K562 (cell line): Measurements from ENCODE around the gene FTO. TPM values are rescaled to one million over a fixed set of nuclear protein-coding genes. Genes with fewer than 3 reads are reported as not detected.

Experiments
- ATAC-seq: fragments of 200-7000 bp; cut with Tn5 transposase; 3 replicates; pipeline ENCODE4 v1.9.1; 2020; ENCODE audit warnings: moderate library complexity
- BruUV-seq: library from RNA; stranded (reverse); fragments of 400-500 nt; replicated peaks from 2 replicates; lab custom pipeline; 2021; lab: Mats Ljungman, UMichigan
- CTCF ChIA-PET: fragments of 300-600 bp; formaldehyde crosslinking; extraction: SDS; loops from one replicate; lab custom pipeline; 2021; ENCODE audit warnings: low intra/inter-chr PET ratio; lab: Yijun Ruan, JAX
- POLR2A ChIA-PET: fragments of 300-600, 350-650 bp; sonication (Branson Sonifier 250); formaldehyde crosslinking; extraction: SDS; loops from one replicate; lab custom pipeline; 2021; ENCODE audit warnings: antibody characterized with exemption, inconsistent platforms; lab: Yijun Ruan, JAX
- DNase-seq, 4 experiments: peaks; one replicate each; pipeline versions ENCODE4 v3.0.0 to v3.0.0-alpha.2; 2011 to 2018; ENCODE audit warnings: low spot score in 3 of 4, mixed read lengths in 3 of 4; ENCODE audit errors: extremely low read depth in 1 of 4
- FAIRE-seq: peaks from 2 replicates; lab custom pipeline; 2011; peaks lifted over from hg19 to GRCh38; lab: Jason Lieb, UNC
- H2AFZ ChIP-seq: 2 replicates; pipeline ENCODE4 v1.6.0; 2011; ENCODE audit warnings: low read depth, low read length, control low read depth, inconsistent platforms
- H3K27ac ChIP-seq: fragments of 200-600 bp; 3 replicates; pipeline ENCODE4 v1.8.0; 2011; ENCODE audit warnings: low read depth, mild to moderate bottlenecking, control low read depth, inconsistent platforms, low read length, moderate library complexity, mixed read lengths; ENCODE audit errors: extremely low read depth
- H3K27me3 ChIP-seq, 2 experiments: fragments of 300-600 bp in 1 of 2; 2 replicates in 1 of 2; 3 replicates in 1 of 2; pipeline versions ENCODE4 v1.6.0 to v1.8.0; 2011; ENCODE audit warnings: inconsistent platforms in 2 of 2, low read length in 2 of 2, mild to moderate bottlenecking in 1 of 2, mixed read lengths in 1 of 2, moderate library complexity in 1 of 2; ENCODE audit not compliant: control insufficient read depth in 2 of 2, insufficient read depth in 2 of 2
- H3K36me3 ChIP-seq: fragments of 300-600 bp; 3 replicates; pipeline ENCODE4 v1.8.0; 2011; ENCODE audit warnings: mild to moderate bottlenecking, low read length, inconsistent platforms; ENCODE audit not compliant: control insufficient read depth, insufficient read depth
- H3K4me1 ChIP-seq, 2 experiments: fragments of 200-600 bp in 1 of 2; replicated peaks in 1 of 2; 2 replicates in 1 of 2; 3 replicates in 1 of 2; pipeline versions ENCODE4 v1.5.1 to v1.8.0; 2011; ENCODE audit warnings: inconsistent platforms in 2 of 2, low read length in 2 of 2, mild to moderate bottlenecking in 1 of 2, mixed read lengths in 1 of 2, moderate library complexity in 1 of 2; ENCODE audit not compliant: control insufficient read depth in 2 of 2, insufficient read depth in 2 of 2
- H3K4me2 ChIP-seq: 2 replicates; pipeline ENCODE4 v1.6.1; 2011; ENCODE audit warnings: low read length, control low read depth, inconsistent platforms, mixed read lengths; ENCODE audit not compliant: insufficient read depth
- H3K4me3 ChIP-seq: fragments of 200-600 bp; sonication (generic), shearing (Covaris generic); 2 replicates; pipeline ENCODE4 v1.5.1; 2016; ENCODE audit warnings: control low read depth, inconsistent platforms
- H3K79me2 ChIP-seq: fragments of 200-600 bp; 3 replicates; pipeline ENCODE4 v1.8.0; 2011; ENCODE audit warnings: low read length, inconsistent platforms; ENCODE audit not compliant: control insufficient read depth, insufficient read depth
- H3K9ac ChIP-seq, 2 experiments: 2 replicates each; pipeline versions ENCODE4 v1.6.0 to v1.6.1; 2011; ENCODE audit warnings: low read depth in 2 of 2, low read length in 2 of 2, control low read depth in 1 of 2, inconsistent platforms in 1 of 2, mild to moderate bottlenecking in 1 of 2, mixed read lengths in 1 of 2; ENCODE audit not compliant: insufficient read depth in 1 of 2
- H3K9me1 ChIP-seq: one replicate; pipeline ENCODE4 v1.6.0; 2011; ENCODE audit warnings: inconsistent platforms, mild to moderate bottlenecking, low read length, moderate library complexity; ENCODE audit not compliant: control insufficient read depth, insufficient read depth
- H3K9me3 ChIP-seq: replicated peaks from 2 replicates; pipeline ENCODE4 v1.5.1; 2011; ENCODE audit warnings: low read depth, low read length, inconsistent platforms; ENCODE audit not compliant: control insufficient read depth, insufficient read depth
- H4K20me1 ChIP-seq: replicated peaks from 2 replicates; pipeline ENCODE4 v1.6.1; 2011; ENCODE audit warnings: low read length, inconsistent platforms, mixed read lengths; ENCODE audit not compliant: control insufficient read depth, insufficient read depth
- ARID1B ChIP-seq: fragments of 450-650 bp; IDR thresholded peaks from 2 replicates; pipeline ENCODE4 v1.6.1; 2016; ENCODE audit warnings: antibody characterized with exemption, mild to moderate bottlenecking, inconsistent platforms
- DACH1 ChIP-seq: fragments of 450-650 bp; IDR thresholded peaks from 2 replicates; pipeline ENCODE4 v1.6.1; 2018; ENCODE audit not compliant: partially characterized antibody
- ERF ChIP-seq: fragments of 450-650 bp; formaldehyde crosslinking; IDR thresholded peaks from 2 replicates; pipeline ENCODE4 v1.4.0; 2020; ENCODE audit warnings: mild to moderate bottlenecking, mixed read lengths
- FOXO4 ChIP-seq: fragments of 450-650 bp; formaldehyde crosslinking; IDR thresholded peaks from 2 replicates; pipeline ENCODE4 v1.4.0; 2020; ENCODE audit warnings: mild to moderate bottlenecking, moderate library complexity
- HDAC8 ChIP-seq: fragments of 450-650 bp; IDR thresholded peaks from 2 replicates; pipeline ENCODE4 v1.6.1; 2016; ENCODE audit warnings: mild to moderate bottlenecking, missing genetic modification characterization, moderate library complexity, missing compliant biosample characterization
- HNRNPL ChIP-seq: fragments of 200-400 bp; formaldehyde crosslinking; IDR thresholded peaks from 2 replicates; pipeline ENCODE4 v1.6.1; 2017; ENCODE audit warnings: low read depth, mild to moderate bottlenecking, low read length
- LARP7 ChIP-seq: fragments of 450-650 bp; IDR thresholded peaks from 2 replicates; pipeline ENCODE4 v1.6.1; 2016
- MAFG ChIP-seq: fragments of 450-650 bp; conservative IDR thresholded peaks from 2 replicates; pipeline ENCODE4 v1.6.1; 2016; ENCODE audit warnings: missing genetic modification characterization, missing compliant biosample characterization
- POLR2G ChIP-seq: fragments of 200-400 bp; formaldehyde crosslinking; IDR thresholded peaks from 2 replicates; pipeline ENCODE4 v1.6.1; 2017; ENCODE audit warnings: low read depth, mild to moderate bottlenecking, antibody characterized with exemption, low read length, moderate library complexity
- PRMT5 ChIP-seq: sonication (generic); formaldehyde crosslinking; IDR thresholded peaks from 2 replicates; pipeline ENCODE4 v1.5.0; 2020; ENCODE audit warnings: missing genetic modification reagents
- SMARCC2 ChIP-seq: fragments of 450-650 bp; IDR thresholded peaks from 2 replicates; pipeline ENCODE4 v1.6.1; 2017; ENCODE audit warnings: antibody characterized with exemption, moderate library complexity, mild to moderate bottlenecking, low read depth
- SRSF1 ChIP-seq: fragments of 200-400 bp; formaldehyde crosslinking; IDR thresholded peaks from 2 replicates; pipeline ENCODE4 v1.6.1; 2017; ENCODE audit warnings: mild to moderate bottlenecking, low read depth, low read length, moderate library complexity
- STAT5A ChIP-seq: IDR thresholded peaks from 2 replicates; pipeline ENCODE4 v1.6.1; 2012; ENCODE audit warnings: low read length, inconsistent platforms, borderline replicate concordance
- TCF7 ChIP-seq: sonication (generic); IDR thresholded peaks from 2 replicates; pipeline ENCODE4 v1.6.1; 2016; ENCODE audit warnings: antibody characterized with exemption, borderline replicate concordance
- TEAD1 ChIP-seq, 2 experiments: fragments of 450-650 bp in 1 of 2; sonication (generic) in 1 of 2; formaldehyde crosslinking; IDR thresholded peaks; 2 replicates each; pipeline versions ENCODE4 v1.4.0 to v1.8.0; 2020 to 2022; ENCODE audit warnings: mild to moderate bottlenecking in 2 of 2, missing genetic modification reagents in 1 of 2
- ZNF23 ChIP-seq: fragments of 250-450 bp; sonication (Bioruptor Pico); IDR thresholded peaks from 2 replicates; pipeline ENCODE4 v1.4.0; 2020; ENCODE audit warnings: mild to moderate bottlenecking
- ZNF699 ChIP-seq: fragments of 250-450 bp; sonication (Bioruptor Pico); IDR thresholded peaks from 2 replicates; pipeline ENCODE4 v1.8.0; 2021; ENCODE audit warnings: mild to moderate bottlenecking, moderate library complexity; ENCODE audit not compliant: insufficient replicate concordance
- WGBS: fragments of 100-300 bp; shearing (Covaris generic); methylation state at CpG from one replicate; pipeline ENCODE4 v1.1.6; 2016; ENCODE audit warnings: low coverage, mixed read lengths; ENCODE audit not compliant: insufficient coverage; ENCODE audit errors: missing lambda C conversion rate; 5-methylcytosine and 5-hydroxymethylcytosine counted together
- in situ Hi-C: fragments of 300-500 bp; cut with MboI; formaldehyde crosslinking; loops from 4 replicates; pipeline ENCODE4 v1.15.0; 2018; ENCODE audit warnings: inconsistent platforms, mixed read lengths
- intact Hi-C: fragments of 100-400 bp; cut with micrococcal nuclease; formaldehyde crosslinking; loops from 2 replicates; pipeline ENCODE4 v1.14.2; 2022
- polyA plus RNA-seq, 8 experiments: library from polyadenylated mRNA; depleted of rRNA in 4 of 8; stranded (reverse) in 5 of 8; unstranded in 3 of 8; fragments of >200 nt; fragmentation: Nextera tagmentation in 2 of 8; fragmentation: Illumina TruSeq in 1 of 8; extraction: Ambion mirVana in 2 of 8; extraction: Trizol in 1 of 8; gene quantifications; 2 replicates each; pipeline versions ENCODE4 v1.2.1 to v1.2.3, GENCODE V29; 2011 to 2014; ENCODE audit warnings: inconsistent platforms in 1 of 8, missing spikeins in 1 of 8
- total RNA-seq, 7 experiments: library from RNA; depleted of rRNA in 6 of 7; stranded (reverse); fragments of >200 nt in 6 of 7; fragmentation: Illumina TruSeq in 2 of 7; extraction: Trizol in 2 of 7; gene quantifications; 2 replicates each; pipeline versions ENCODE4 v1.2.1 to v1.2.3, GENCODE V29; 2011 to 2021; ENCODE audit warnings: low replicate concordance in 1 of 7

The FTO gene
- total and polyA plus RNA-seq, 9 of the 15 experiments (the other 6 are each of a cell fraction or from before 2014, with no cell fraction given), result 11.3 to 27.7 (median 25.5) TPM

DNA sequence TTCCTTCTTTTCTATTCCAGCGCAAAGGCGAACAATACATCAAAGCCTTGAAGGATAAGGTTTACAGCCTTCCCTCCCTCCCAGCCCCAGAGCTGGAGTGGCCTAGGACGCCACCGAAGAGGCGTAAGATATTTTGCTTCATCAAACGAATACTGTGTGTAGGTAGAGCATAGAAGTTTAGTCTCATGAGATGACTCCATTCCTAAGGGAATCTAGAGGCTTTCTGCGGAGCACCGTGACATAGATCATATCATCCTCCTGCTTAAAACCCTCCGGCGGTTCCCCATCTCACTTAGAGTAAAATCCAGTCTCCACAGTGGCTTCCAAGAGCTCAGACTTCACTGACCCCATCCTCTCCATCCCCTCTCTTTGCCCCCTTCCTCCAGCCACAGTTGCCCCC is 390.7 kb downstream of the FTO start (continued):
- TF ChIP-seq POLR2G (no peak), ARID1B (no peak), ERF (CRISPR knock-in tag) (no peak), SMARCC2 (no peak), STAT5A (no peak), SRSF1 (no peak), LARP7 (no peak), ZNF23 (CRISPR knock-in tag) (no peak), ZNF699 (CRISPR knock-in tag) (no peak)

GRCh38 chr16:54096607-54097006 is 392.7 kb downstream of the FTO start:
- POLR2A ChIA-PET, result no interaction called here
- H3K9me1 ChIP-seq, result no peaks in the 10 kb centered on the region
- no peaks in the 10 kb centered on the region for H3K36me3 ChIP-seq
- peaks cover 2 to 17% of the 10 kb centered on the region in 2 experiments; a peak in 4 of 5 replicates for H3K27me3 ChIP-seq
- DNase-seq, result no peak
- no peak overlapping the region for H3K27ac ChIP-seq
- H3K4me1 ChIP-seq, result no peaks in the 10 kb centered on the region
- no peak for FAIRE-seq
- 3% methylated on average over 2 of the region's 2 CpGs for WGBS
- ATAC-seq, result no peak
- in situ Hi-C loops, result no loop called here
- BruUV-seq, result no TSS peak
- no peaks in the 10 kb centered on the region for H3K9me3 ChIP-seq
- no peaks in the 10 kb centered on the region for H3K79me2 ChIP-seq
- no peak for TF ChIP-seq HDAC8
- TF ChIP-seq DACH1, result no peak
- no peak for TF ChIP-seq HNRNPL
- no peak for TF ChIP-seq PRMT5
- no peak for TF ChIP-seq MAFG (tag)
- TF ChIP-seq TEAD1 (CRISPR knock-in tag; IDR thresholded peaks at IDR 0.05), result no peak
- TF ChIP-seq FOXO4, result no peak
- no peak for TF ChIP-seq TCF7
- H3K4me3 ChIP-seq, result no peak overlapping the region
- CTCF ChIA-PET, result no interaction called here
- no peak overlapping the region for H2AFZ ChIP-seq
- no peak overlapping the region for H3K4me2 ChIP-seq
- intact Hi-C loops, result no loop called here
- no peaks in the 10 kb centered on the region; the same call in 1 of the 2 replicates for H4K20me1 ChIP-seq
- no peak overlapping the region for H3K9ac ChIP-seq
